ENCODE results near the gene MAP4K4. TPM values are rescaled to one million over a fixed set of nuclear protein-coding genes. Genes with fewer than 3 reads are reported as not detected.

Gene MAP4K4
- total and polyA plus RNA-seq, 12 donors: 8.7 to 43.1 (median 21.8) TPM

DNA sequence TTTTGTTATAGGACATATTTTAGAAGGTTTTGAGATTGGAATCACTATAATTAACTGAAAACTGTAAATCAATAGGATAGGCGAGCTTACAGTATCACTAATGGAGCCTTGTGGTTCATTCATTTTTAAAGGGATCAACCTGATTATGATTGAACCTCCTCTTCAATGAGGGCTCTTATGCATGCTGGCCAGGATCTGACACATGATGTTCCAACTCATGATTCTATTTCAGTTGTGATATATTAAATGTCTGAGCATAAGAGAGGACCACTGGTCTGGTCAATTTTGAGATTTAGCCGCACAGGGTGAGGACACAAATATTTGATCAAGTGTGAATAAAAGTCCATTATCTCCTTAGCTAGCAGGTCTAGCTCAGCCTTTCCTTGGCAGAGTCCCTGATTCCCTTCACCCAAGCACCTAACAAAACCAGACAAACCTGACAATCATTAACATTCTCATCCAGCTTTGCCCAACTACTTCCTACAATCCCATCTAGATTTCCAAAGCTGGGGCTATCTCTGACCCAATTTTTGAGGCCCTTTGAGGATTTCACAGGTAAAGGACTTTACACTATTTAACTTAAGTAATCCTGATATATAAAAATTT lies 6.9 kb upstream of the MAP4K4 start:
- H3K36me3 ChIP-seq (replicated peaks in 1 of 2): no peaks in the 10 kb centered on the region
- no peak for DNase-seq
- intact Hi-C loops (cut with DNase I): loop anchor here in 1 of 2 donors (10.0 kb wide), 2 partner anchors 134 to 276 kb away; no protein-coding TSS in a partner anchor
- no peaks in the 10 kb centered on the region for H3K4me1 ChIP-seq (replicated peaks in 1 of 2)
- WGBS, 4 donors: 88 to 97% (median 89%) methylated on average over 2 of the region's 2 CpGs
- no peaks in the 10 kb centered on the region for H3K27me3 ChIP-seq
- H3K4me3 ChIP-seq: no peak overlapping the region
- no peaks in the 10 kb centered on the region for H3K9me3 ChIP-seq (replicated peaks in 1 of 3)
- H3K27ac ChIP-seq: no peak overlapping the region
- TF ChIP-seq POLR2A (IDR thresholded peaks at IDR 0.05) (no peak), CTCF (IDR thresholded peaks at IDR 0.05) (no peak)

DNA sequence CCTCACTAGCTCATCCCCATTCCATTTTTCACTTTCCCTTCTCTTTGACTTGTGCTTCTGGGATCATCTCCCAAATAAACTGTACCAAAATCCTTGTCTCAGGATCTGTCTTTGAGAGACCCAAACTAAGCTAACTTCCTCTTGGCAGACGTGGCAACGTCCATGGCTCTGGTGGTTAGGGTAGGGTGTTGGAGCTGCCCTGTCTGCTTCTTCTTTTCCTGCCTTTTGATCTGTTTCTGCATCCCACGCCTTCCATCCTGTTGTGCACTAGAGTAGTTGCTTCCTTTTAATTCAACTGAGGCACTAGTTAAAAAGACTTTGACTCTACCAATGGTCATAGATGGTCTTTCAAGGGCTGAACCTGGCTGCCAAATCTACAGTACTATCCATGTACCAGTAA lies 5.5 kb upstream of the MAP4K4 start:
- H3K36me3 ChIP-seq (replicated peaks in 1 of 2): no peaks in the 10 kb centered on the region
- 62 to 76% (median 70%) methylated on average over 2 to 3 of the region's 3 CpGs for WGBS, 4 donors
- intact Hi-C loops (cut with DNase I): loop anchor here in 1 of 2 donors (10.0 kb wide), 2 partner anchors 133 to 277 kb away; no protein-coding TSS in a partner anchor

GRCh38 chr2:101692766-101693165 lies 4.7 kb upstream of the MAP4K4 start:
- Histone ChIP-seq H3K9me3 (replicated peaks in 1 of 3) (no peaks in the 10 kb centered on the region), H3K4me1 (replicated peaks in 1 of 2) (peaks cover 0 to 8% of the 10 kb centered on the region in 2 donors), H3K27ac (no peak overlapping the region), H3K36me3 (replicated peaks in 1 of 2) (no peaks in the 10 kb centered on the region), H3K27me3 (no peaks in the 10 kb centered on the region), H3K4me3 (no peak overlapping the region)
- 60 to 89% (median 85%) methylated on average over 2 to 3 of the region's 3 CpGs for WGBS, 4 donors
- no peak for DNase-seq
- intact Hi-C loops (cut with DNase I): loop anchor here in 1 of 2 donors (10.0 kb wide), 2 partner anchors 132 to 278 kb away; no protein-coding TSS in a partner anchor
- TF ChIP-seq POLR2A (IDR thresholded peaks at IDR 0.05) (no peak), CTCF (IDR thresholded peaks at IDR 0.05) (no peak)

More for the DNA sequence above, 5.5 kb upstream of the MAP4K4 start:
- TF ChIP-seq POLR2A (IDR thresholded peaks at IDR 0.05) (no peak), CTCF (IDR thresholded peaks at IDR 0.05) (no peak)
- Histone ChIP-seq H3K4me1 (replicated peaks in 1 of 2) (peaks cover 0 to 8% of the 10 kb centered on the region in 2 donors), H3K27ac (no peak overlapping the region), H3K9me3 (replicated peaks in 1 of 3) (no peaks in the 10 kb centered on the region), H3K27me3 (no peaks in the 10 kb centered on the region), H3K4me3 (no peak overlapping the region)
- DNase-seq: no peak

DNA sequence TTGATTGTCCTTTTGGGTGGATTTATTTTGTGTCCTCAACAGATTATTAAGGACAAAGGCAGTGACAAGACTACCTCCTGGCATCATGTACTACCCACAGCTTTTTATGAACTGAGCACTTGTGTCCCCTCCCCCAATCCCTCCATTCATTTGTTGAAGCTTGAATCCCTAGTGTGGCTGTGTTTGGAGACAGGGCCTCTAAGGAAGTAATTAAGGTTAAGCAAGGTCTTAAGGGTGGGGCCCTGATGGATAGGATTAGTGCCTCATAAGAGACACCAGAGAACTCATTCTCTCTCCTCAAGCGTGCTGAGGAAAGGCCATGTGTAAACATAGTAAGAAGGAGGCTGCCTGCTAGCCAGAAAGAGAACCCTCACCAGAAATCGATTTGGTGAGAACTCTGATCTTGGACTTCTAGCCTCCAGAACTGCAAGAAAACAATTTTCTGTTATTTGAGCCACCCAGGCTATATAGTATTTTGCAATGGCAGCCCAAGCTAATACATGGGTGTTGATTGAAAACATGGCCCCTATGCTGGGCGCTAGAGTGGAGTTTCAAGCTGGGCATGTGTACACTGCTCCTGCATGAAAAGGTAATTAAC lies 3.4 kb upstream of the MAP4K4 start:
- H3K27me3 ChIP-seq: no peaks in the 10 kb centered on the region
- intact Hi-C loops (cut with DNase I): loop anchor here in 1 of 2 donors (10.0 kb wide), 2 partner anchors 131 to 279 kb away; no protein-coding TSS in a partner anchor
- no peak for DNase-seq
- H3K36me3 ChIP-seq (replicated peaks in 1 of 2): no peaks in the 10 kb centered on the region
- no peak overlapping the region for H3K27ac ChIP-seq
- no peak overlapping the region for H3K4me3 ChIP-seq
- TF ChIP-seq CTCF (IDR thresholded peaks at IDR 0.05): no peak
- TF ChIP-seq POLR2A (IDR thresholded peaks at IDR 0.05): no peak
- H3K4me1 ChIP-seq (replicated peaks in 1 of 2): peaks cover 0 to 17% of the 10 kb centered on the region in 2 donors
- H3K9me3 ChIP-seq (replicated peaks in 1 of 3): no peaks in the 10 kb centered on the region
- 89 to 95% (median 93%) methylated on average over 3 of the region's 3 CpGs for WGBS, 4 donors

Measured in adrenal gland (tissue), 12 donors.